WERI-Rb-1 (cell line): ENCODE results near the gene OBSCN.

Source experiments
- DNase-seq: peaks from one replicate; pipeline ENCODE4 v3.0.0-alpha.2; 2020
- H3K27ac ChIP-seq: fragments of 250-450 bp; sonication (Bioruptor Pico); 2 replicates; pipeline ENCODE4 v1.5.1; 2020; ENCODE audit warnings: mild to moderate bottlenecking, moderate library complexity
- H3K27me3 ChIP-seq: fragments of 250-450 bp; sonication (Bioruptor Pico); 2 replicates; pipeline ENCODE4 v1.5.1; 2021; ENCODE audit warnings: mild to moderate bottlenecking, low read depth, moderate library complexity; ENCODE audit not compliant: insufficient read depth, severe bottlenecking
- H3K36me3 ChIP-seq: fragments of 250-450 bp; sonication (Bioruptor Pico); 2 replicates; pipeline ENCODE4 v1.5.1; 2020; ENCODE audit warnings: mild to moderate bottlenecking, moderate library complexity
- H3K4me3 ChIP-seq: 2 replicates; pipeline ENCODE4 v1.5.1; 2011; ENCODE audit warnings: low read depth, mild to moderate bottlenecking, control low read depth, low read length
- H3K9me3 ChIP-seq: fragments of 250-450 bp; sonication (Bioruptor Pico); 2 replicates; pipeline ENCODE4 v1.5.1; 2021; ENCODE audit warnings: mild to moderate bottlenecking, moderate library complexity; ENCODE audit not compliant: severe bottlenecking
- CTCF ChIP-seq: IDR thresholded peaks from 2 replicates; pipeline ENCODE4 v1.5.1; 2011; ENCODE audit warnings: low read depth, mild to moderate bottlenecking, control low read depth, inconsistent platforms, low read length

The OBSCN gene

DNA sequence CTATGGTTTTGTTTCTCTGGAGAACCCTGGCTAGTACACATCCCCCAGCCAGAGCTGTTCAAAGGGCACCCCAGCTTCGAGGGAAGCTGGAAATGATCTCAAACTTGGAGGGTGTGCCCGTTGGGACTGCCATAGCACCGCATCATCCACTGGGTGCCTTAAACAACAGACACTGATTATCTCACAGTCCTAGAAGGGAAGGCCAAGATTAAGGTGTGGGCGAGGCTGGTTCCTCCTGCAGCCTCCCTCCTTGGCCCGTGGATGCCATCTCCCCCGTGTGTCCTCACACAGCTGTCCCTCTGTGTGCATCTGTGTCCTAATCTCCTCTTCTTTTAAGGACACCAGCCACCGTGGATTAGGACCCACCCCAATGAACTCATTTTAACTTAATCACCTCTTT is 46.5 kb upstream of the OBSCN start:
- Histone ChIP-seq H3K27me3 (no peaks in the 10 kb centered on the region), H3K9me3 (no peaks in the 10 kb centered on the region), H3K4me3 (no peak overlapping the region), H3K27ac (peak overlapping the region; percentile 95), H3K36me3 (no peaks in the 10 kb centered on the region)
- peak; percentile 79 for DNase-seq
- no peak for TF ChIP-seq CTCF

DNA sequence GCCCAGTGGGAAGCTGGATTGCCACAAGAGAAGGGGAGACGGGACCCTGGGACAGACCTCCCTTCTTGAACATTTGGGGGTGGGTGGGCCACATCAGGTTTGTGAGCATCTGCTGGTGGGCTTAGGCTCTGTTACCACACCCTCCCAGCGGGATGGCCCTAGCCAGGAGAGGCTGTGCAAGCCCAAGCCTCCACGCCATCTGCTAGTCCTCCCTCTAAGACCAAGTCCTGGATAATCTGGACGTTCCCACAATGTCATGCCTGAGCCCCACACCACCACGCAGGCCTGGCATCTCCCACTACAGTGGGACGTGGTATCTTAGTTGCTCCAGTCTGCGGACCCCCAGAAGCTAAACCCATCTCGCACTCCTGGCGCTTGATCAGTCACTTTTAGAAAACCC is 46.0 kb upstream of the OBSCN start:
- peak; percentile 89 for DNase-seq
- H3K9me3 ChIP-seq = no peaks in the 10 kb centered on the region
- peak overlapping the region; percentile 95 for H3K27ac ChIP-seq
- peak overlapping the region; percentile 25; the same call in 1 of the 2 replicates for H3K4me3 ChIP-seq
- TF ChIP-seq CTCF = no peak
- no peaks in the 10 kb centered on the region for H3K27me3 ChIP-seq
- H3K36me3 ChIP-seq = no peaks in the 10 kb centered on the region

DNA sequence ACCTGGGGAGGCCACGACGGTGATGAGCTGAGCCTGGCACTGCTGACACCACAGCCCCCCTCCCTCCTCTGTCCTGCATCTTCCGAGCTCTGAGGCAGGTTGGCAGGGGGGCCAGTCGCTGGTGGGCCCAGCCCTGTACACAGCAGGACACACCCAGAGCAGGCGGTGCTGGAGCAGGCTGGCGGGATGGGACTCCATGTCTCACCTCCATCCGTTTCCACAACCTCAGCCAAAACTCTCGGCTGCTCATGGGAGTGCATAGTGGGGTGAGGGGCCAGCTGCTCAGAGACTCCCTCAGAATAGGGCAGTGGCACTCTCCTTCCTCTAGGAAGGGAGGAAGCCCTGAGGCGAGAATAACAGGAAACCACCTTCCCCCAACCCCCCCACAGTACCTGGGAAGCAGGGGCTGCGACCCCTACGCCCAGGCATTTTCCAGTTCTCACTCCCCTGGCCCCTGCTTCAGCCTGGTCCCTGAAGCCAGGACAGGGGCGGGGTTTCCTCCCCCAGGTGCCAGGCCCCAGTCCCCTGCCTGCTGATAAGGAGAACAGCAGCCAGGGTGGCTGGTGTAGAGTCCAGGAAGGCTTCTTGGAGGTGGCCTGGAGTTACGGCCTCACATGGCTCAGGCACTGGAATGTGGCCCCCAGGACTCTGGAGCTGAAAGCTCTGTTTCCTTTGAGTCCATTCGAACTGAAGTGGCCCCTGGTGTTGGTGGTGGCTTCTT is 45.4 kb upstream of the OBSCN start:
- no peak for TF ChIP-seq CTCF
- Histone ChIP-seq H3K27ac (peak overlapping the region; percentile 95), H3K36me3 (no peaks in the 10 kb centered on the region), H3K9me3 (no peaks in the 10 kb centered on the region), H3K4me3 (peak overlapping the region; percentile 25), H3K27me3 (no peaks in the 10 kb centered on the region)
- DNase-seq = peak; percentile 35

GRCh38 chr1:228163007-228163753 is 44.7 kb upstream of the OBSCN start:
- H3K9me3 ChIP-seq = no peaks in the 10 kb centered on the region
- peak overlapping the region; percentile 95 for H3K27ac ChIP-seq
- no peak for TF ChIP-seq CTCF
- H3K4me3 ChIP-seq = no peak overlapping the region
- no peak for DNase-seq
- no peaks in the 10 kb centered on the region for H3K27me3 ChIP-seq
- no peaks in the 10 kb centered on the region for H3K36me3 ChIP-seq

GRCh38 chr1:228163776-228164519 is 43.9 kb upstream of the OBSCN start:
- Histone ChIP-seq H3K36me3 (no peaks in the 10 kb centered on the region), H3K9me3 (no peaks in the 10 kb centered on the region), H3K27ac (peak overlapping the region; percentile 39), H3K27me3 (no peaks in the 10 kb centered on the region), H3K4me3 (no peak overlapping the region)
- DNase-seq = no peak
- no peak for TF ChIP-seq CTCF
